GM19452 (cell line): ENCODE results near the gene SH3BP4.
"Not testable (repeated sequence)": the region's sequence is repeated elsewhere in the genome, so short reads cannot be mapped to it uniquely, and the experiment has no call there.

Experiments used
- ATAC-seq: cut with Tn5 transposase; IDR thresholded peaks from one replicate; pipeline ENCODE4 v1.9.1; 2021; ENCODE audit not compliant: unreplicated experiment

SH3BP4 gene

GRCh38 chr2:235054475-235054874 lies 102.7 kb downstream of the SH3BP4 start:
- ATAC-seq: no peak

- no peak for ATAC-seq
These were observed 103.1 kb downstream of the SH3BP4 start for GRCh38 chr2:235054919-235055318.

GRCh38 chr2:235055891-235056516 lies 104.2 kb downstream of the SH3BP4 start:
- ATAC-seq: no peak

- ATAC-seq: no peak
These were observed 105.0 kb downstream of the SH3BP4 start for GRCh38 chr2:235056768-235057167.

- not testable (repeated sequence) for ATAC-seq
These were observed 105.8 kb downstream of the SH3BP4 start for GRCh38 chr2:235057616-235058015.

GRCh38 chr2:235059161-235059560 lies 107.3 kb downstream of the SH3BP4 start:
- ATAC-seq: no peak

- ATAC-seq: no peak
These were observed 109.8 kb downstream of the SH3BP4 start for GRCh38 chr2:235061656-235062055.

- no peak for ATAC-seq
These were observed 111.7 kb downstream of the SH3BP4 start for GRCh38 chr2:235063471-235063961.

- no peak for ATAC-seq
These were observed 113.2 kb downstream of the SH3BP4 start for GRCh38 chr2:235064976-235065375.

- ATAC-seq: no peak
These were observed 114.7 kb downstream of the SH3BP4 start for GRCh38 chr2:235066490-235066889.

- ATAC-seq: no peak
These were observed 115.1 kb downstream of the SH3BP4 start for GRCh38 chr2:235066895-235067294.

GRCh38 chr2:235068701-235069100 lies 116.9 kb downstream of the SH3BP4 start:
- no peak for ATAC-seq

GRCh38 chr2:235070063-235070706 lies 118.4 kb downstream of the SH3BP4 start:
- no peak for ATAC-seq

GRCh38 chr2:235073868-235074413 lies 122.1 kb downstream of the SH3BP4 start:
- no peak for ATAC-seq

- no peak for ATAC-seq
These were observed 125.2 kb downstream of the SH3BP4 start for GRCh38 chr2:235077046-235077445.

GRCh38 chr2:235078182-235078581 lies 126.4 kb downstream of the SH3BP4 start:
- ATAC-seq: no peak

- ATAC-seq: no peak
These were observed 127.2 kb downstream of the SH3BP4 start for GRCh38 chr2:235078914-235079472.

GRCh38 chr2:235080101-235080500 lies 128.3 kb downstream of the SH3BP4 start:
- no peak for ATAC-seq

- ATAC-seq: no peak
These were observed 130.9 kb downstream of the SH3BP4 start for GRCh38 chr2:235082578-235083338.

GRCh38 chr2:235083822-235084221 lies 132.0 kb downstream of the SH3BP4 start:
- ATAC-seq: no peak

- ATAC-seq: no peak
These were observed 132.6 kb downstream of the SH3BP4 start for GRCh38 chr2:235084424-235084823.
